Muscle layer of colon (tissue), 2 donors: Measurements from ENCODE around the gene HOXA9.

ENCODE experiments used
- H3K27ac ChIP-seq: one replicate; pipeline ENCODE4 v1.7.0; 2013; ENCODE audit warnings: low read depth, mild to moderate bottlenecking, low read length, moderate library complexity
- H3K27me3 ChIP-seq, 2 donors: one replicate each; pipeline ENCODE4 v1.7.0; 2013; ENCODE audit warnings: low read length in 2 of 2, mild to moderate bottlenecking in 2 of 2; ENCODE audit not compliant: insufficient read depth in 2 of 2, control insufficient read depth in 1 of 2
- H3K36me3 ChIP-seq: one replicate; pipeline ENCODE4 v1.7.0; 2013; ENCODE audit warnings: mild to moderate bottlenecking, low read length; ENCODE audit not compliant: insufficient read depth
- H3K4me1 ChIP-seq: one replicate; pipeline ENCODE4 v1.7.0; 2013; ENCODE audit warnings: mild to moderate bottlenecking, low read length; ENCODE audit not compliant: insufficient read depth
- H3K4me3 ChIP-seq, 2 donors: one replicate each; pipeline ENCODE4 v1.7.0; 2013; ENCODE audit warnings: low read length in 2 of 2, low read depth in 1 of 2, mild to moderate bottlenecking in 1 of 2, moderate library complexity in 1 of 2
- H3K9ac ChIP-seq: one replicate; pipeline ENCODE4 v1.7.0; 2013; ENCODE audit warnings: low read length
- H3K9me3 ChIP-seq: one replicate; pipeline ENCODE4 v1.7.0; 2013; ENCODE audit warnings: mild to moderate bottlenecking, low read length
- donor health status: abdominal sarcoma.
- donor health status: Adenocarcinoma of cecum.

Gene HOXA9

DNA sequence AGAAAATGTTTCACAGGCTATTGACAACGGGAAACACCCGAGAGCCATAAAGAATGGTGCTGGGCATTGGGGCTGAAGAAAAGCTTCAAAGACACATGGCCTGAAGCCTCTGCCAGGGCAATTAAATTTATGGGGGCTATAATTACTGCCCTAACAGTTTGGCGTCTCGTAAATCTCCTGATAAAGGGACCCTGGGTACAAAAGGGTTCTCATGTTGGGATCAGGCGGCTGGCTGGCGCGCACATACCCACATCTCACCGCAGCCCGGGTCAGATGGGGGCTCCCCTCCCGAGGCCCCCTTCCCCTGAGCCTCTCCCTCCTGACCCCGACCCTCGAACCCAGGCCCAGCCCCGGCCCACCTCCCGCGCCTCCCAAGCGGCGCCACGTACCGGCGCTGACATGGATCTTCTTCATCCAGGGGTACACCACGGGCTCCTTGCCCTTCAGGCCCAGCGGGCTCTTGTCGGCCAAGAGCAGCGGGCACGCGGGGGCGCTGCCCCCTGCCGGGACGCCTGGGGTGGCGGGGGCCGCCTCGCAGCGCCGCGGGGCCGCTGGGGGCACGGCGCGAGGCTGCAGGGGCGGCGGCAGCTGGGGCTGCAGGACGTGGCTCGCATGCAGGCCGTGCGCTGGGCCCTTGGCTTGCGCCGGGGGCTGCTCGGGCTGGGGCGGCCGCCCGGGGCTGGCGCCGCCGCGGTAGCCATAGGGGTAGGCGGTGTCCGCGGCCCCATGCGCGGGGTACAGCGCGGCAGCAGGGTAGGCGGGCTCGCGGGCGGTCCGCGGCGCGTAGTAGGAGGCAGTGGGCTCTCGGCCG, 35.4 kb downstream of the HOXA9 start:
- H3K4me1 ChIP-seq: peaks cover 82% of the 10 kb centered on the region
- no peaks in the 10 kb centered on the region for H3K36me3 ChIP-seq
- no peaks in the 10 kb centered on the region for H3K9me3 ChIP-seq
- H3K9ac ChIP-seq: peak overlapping the region; percentile 13
- peak overlapping the region; percentile 67 for H3K27ac ChIP-seq
- no peaks in the 10 kb centered on the region for H3K27me3 ChIP-seq
- H3K4me3 ChIP-seq: peak overlapping the region; percentile 33 to 34

DNA sequence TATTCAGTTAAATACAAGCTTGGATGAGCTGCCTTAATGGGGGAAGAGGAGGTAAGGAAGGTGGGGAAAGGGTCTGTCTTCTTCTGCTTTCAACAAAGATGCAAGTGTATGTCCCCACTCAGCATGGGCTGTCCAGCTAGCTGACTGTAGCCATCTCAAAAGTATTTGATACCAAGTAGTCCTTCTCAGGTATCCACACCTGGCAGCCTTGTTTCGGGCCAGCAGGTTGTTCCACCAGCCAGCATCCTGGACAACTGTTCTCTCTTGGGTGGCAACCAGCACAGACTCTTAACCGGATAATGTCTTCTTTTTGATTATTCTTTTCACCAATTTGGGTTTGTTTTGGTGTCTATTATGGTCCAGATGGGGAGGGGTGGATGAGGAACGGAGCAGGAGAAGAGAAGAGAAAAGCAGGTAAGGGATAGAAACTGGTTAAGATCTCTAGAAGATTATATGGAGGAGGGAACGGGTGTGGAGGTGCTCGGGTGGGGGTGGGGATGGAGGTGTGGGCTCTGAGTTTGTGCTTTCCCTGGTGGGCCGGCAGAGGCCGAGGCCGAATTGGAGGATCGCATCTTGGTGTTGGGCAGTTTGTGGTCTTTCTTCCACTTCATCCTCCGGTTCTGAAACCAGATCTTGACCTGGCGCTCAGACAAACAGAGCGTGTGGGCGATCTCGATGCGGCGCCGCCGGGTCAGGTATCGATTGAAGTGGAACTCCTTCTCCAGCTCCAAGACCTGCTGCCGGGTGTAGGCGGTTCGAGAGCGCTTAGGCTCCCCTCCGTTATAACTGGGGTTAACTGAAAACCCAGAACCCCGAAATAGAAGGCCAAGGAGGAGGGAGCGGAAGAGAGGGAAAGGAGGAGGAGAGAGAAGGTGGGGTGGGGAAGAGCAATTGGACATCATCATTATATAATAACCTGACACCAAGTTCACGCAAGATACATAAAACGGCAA, 36.3 kb downstream of the HOXA9 start:
- peak overlapping the region; percentile 61 for H3K27ac ChIP-seq
- peaks cover 80% of the 10 kb centered on the region for H3K4me1 ChIP-seq
- H3K27me3 ChIP-seq: no peaks in the 10 kb centered on the region
- peak overlapping the region; percentile 13 for H3K9ac ChIP-seq
- peak overlapping the region; percentile 33 to 34 for H3K4me3 ChIP-seq
- peaks cover 4% of the 10 kb centered on the region for H3K36me3 ChIP-seq
- no peaks in the 10 kb centered on the region for H3K9me3 ChIP-seq

DNA sequence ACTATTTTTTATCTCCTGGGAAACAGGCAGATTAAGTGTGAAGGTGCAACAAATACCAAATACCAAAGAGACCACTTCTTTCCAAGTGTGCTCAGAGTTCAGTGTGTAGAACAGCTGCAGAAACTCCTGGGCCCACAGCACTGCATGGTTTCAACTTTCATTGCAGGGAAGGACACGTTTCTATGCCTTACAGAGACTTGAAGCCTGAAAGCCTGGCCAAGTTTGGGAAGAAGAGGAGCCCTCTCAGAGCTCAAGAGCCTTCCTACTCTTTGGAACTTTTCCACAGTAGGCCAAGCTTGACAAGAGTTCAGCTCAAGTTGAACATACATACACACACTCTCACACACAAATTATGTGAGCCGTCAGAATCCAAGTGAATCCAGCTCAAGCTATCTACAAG, 37.3 kb downstream of the HOXA9 start:
- H3K9me3 ChIP-seq: no peaks in the 10 kb centered on the region
- no peak overlapping the region for H3K9ac ChIP-seq
- H3K4me3 ChIP-seq: no peak overlapping the region
- peaks cover 74% of the 10 kb centered on the region for H3K4me1 ChIP-seq
- no peaks in the 10 kb centered on the region for H3K27me3 ChIP-seq
- peaks cover 4% of the 10 kb centered on the region for H3K36me3 ChIP-seq
- H3K27ac ChIP-seq: peak overlapping the region; percentile 51

DNA sequence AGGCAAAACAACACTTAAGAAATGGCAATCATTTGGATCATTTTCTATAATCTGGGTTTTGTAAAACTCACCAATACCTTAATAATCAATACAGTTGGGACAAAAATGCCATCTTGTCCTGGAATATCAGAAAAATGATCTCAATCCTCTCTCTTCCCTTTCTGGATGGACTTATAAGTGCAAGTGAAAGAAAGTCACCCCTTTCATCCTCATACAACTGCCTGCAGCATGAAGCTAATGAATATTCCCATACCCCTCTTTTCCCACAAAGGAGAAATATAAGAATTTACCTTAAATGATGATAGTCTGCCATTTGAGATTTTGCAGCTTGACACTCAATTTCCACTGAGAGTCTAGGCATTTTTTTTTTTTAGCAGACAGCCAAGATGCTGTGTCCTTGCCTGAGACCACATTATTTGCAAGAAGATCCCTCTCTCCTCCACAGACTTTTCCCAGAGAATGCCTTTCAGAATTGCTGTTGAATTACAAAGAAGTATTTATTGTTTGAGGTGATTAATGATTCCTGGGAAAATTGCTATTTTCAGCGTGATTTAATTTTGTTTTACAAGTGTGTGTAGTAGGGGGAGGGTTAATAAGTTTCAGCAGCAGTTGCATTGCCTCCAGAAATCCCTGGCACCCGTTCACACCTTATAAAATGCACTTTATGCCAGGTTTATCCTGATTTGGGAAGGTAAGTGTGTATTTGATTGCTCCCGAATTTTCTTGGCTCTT, 38.6 kb downstream of the HOXA9 start:
- no peak overlapping the region for H3K4me3 ChIP-seq
- H3K9me3 ChIP-seq: no peaks in the 10 kb centered on the region
- H3K4me1 ChIP-seq: peaks cover 64% of the 10 kb centered on the region
- H3K27me3 ChIP-seq: no peaks in the 10 kb centered on the region
- H3K9ac ChIP-seq: no peak overlapping the region
- H3K36me3 ChIP-seq: peaks cover 4% of the 10 kb centered on the region
- no peak overlapping the region for H3K27ac ChIP-seq

DNA sequence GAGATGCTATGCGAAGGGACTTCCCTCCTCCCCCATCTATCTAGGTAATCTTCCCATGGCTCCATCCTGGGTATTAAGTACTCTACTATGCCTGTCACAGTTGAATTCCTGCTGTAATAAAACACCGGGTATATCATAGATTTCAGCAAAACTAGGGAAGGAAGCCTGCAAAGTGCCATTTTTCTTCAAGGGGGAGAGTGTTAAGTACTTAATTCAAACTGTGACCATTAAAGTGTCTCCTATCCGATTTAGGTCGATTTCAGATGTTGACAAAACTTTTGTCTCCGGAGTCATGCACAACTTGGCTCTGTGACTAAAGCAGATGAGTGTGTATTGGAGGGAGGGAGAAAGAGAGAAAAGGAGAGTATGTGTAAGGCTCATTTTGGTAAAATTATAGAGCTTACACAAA, 39.3 kb downstream of the HOXA9 start:
- no peaks in the 10 kb centered on the region for H3K9me3 ChIP-seq
- no peak overlapping the region for H3K4me3 ChIP-seq
- H3K27ac ChIP-seq: peak overlapping the region; percentile 14
- peaks cover 4% of the 10 kb centered on the region for H3K36me3 ChIP-seq
- peaks cover 63% of the 10 kb centered on the region for H3K4me1 ChIP-seq
- no peak overlapping the region for H3K9ac ChIP-seq
- no peaks in the 10 kb centered on the region for H3K27me3 ChIP-seq

DNA sequence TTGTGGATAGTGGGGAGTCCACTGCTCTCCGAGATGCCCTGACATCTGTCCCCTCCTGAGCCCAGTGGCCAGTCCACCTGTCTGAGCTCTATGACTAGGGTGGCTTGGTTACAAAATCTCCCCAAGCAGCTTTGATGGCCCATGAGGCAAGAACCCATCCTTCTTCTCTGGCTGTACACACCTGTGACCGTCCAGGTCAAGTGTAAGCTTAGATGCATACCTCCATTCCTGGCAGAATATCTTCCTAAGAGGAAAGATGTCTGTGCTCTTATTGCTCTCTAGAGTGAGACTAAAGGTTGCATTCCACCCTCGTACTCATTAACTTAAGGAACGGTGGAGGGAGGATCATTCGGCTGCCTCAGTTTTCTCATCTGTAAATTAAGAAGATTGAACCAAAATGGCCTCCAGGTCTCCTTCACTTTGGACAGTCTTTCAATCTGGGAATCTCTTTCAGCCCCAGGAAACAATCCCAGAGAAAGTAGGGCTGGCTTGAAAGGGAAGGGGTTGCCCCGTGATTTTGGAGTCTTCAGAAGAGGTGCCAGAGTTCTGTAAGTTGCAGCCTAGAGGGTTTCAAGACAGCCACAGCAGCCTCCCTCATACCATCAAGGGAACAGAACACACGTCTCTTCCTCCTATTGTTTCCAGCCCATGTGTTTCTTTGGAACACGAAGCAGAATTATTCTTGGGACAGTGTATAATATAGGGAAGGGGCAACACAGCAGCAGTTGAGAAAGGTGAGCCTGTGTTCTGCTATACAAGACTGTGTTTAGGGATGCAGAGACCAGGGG, 40.2 kb downstream of the HOXA9 start:
- H3K9me3 ChIP-seq: no peaks in the 10 kb centered on the region
- H3K4me3 ChIP-seq: no peak overlapping the region
- no peaks in the 10 kb centered on the region for H3K27me3 ChIP-seq
- H3K27ac ChIP-seq: peak overlapping the region; percentile 61
- peaks cover 72% of the 10 kb centered on the region for H3K4me1 ChIP-seq
- peaks cover 4% of the 10 kb centered on the region for H3K36me3 ChIP-seq
- H3K9ac ChIP-seq: no peak overlapping the region

DNA sequence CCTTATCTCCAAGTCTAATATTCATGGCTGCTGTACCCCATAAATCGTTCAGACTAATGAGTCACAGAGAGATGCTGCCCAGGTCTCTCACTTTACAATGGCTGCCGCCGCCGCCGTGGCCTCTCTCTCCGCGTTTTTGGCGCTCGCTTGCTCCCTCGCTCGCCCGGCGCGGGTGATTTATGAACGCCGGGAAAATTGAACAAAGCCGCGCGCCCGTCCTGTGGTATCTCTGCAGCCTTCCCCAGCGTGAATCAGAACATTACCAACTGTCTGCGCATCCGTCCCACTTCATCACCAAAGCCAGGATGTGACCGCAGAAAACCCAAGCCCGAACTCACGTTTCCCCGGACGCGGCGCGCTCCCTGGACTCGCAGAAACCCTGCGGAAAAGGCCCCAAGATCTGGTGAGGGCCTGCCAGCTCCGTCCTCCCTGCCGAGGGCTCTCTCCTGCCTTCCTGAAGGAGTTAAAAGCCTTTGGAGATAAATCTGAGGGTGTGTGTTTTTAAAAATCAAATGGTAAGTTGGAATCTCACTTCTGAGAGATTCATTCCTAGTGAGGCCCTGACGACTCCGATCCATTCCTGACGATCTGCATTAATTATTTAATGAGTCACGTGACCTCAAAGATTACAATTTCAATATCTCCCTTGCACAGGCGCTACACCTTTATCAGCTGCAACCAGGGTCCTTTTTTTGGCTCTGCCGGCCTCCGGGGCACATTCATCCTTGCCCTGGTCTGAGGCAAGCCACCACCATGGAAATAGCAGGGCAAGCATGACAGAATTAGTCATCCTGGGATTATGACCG, 41.0 kb downstream of the HOXA9 start:
- H3K9ac ChIP-seq: no peak overlapping the region
- H3K4me1 ChIP-seq: peaks cover 73% of the 10 kb centered on the region
- peaks cover 8% of the 10 kb centered on the region for H3K36me3 ChIP-seq
- no peaks in the 10 kb centered on the region for H3K27me3 ChIP-seq
- H3K27ac ChIP-seq: peak overlapping the region; percentile 61
- peak overlapping the region in 1 of 2 donors; percentile 33 for H3K4me3 ChIP-seq
- H3K9me3 ChIP-seq: no peaks in the 10 kb centered on the region

DNA sequence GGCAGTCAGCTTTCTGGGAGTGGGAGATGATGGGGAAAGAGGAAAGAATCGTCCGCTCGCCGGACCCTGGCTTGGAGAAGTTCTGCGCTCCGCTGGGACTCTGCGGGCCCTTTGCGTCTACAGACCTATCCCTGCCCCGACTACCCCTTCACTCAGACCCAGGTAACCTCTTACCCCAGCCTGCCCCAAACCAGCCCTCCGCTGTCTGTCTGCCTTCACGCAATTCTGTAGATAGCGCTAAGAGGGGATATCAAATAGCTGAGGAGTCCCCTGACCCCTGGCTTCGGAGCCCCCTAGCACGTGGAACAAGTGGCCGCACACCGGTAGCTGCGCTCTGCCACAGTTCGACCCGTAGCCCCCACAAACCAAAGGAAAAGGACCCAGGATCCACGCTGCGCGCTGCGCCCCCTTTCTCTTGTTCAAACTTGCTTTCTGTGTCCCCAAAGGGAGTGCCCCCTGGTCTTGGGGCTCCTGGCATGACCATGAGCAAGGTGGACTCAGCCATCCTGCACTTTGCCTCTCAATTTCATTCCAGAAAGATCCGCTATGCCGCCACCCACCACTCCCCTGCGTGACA, 41.8 kb downstream of the HOXA9 start:
- Histone ChIP-seq H3K4me1 (peaks cover 70% of the 10 kb centered on the region), H3K27me3 (no peaks in the 10 kb centered on the region), H3K9ac (no peak overlapping the region), H3K9me3 (no peaks in the 10 kb centered on the region), H3K27ac (peak overlapping the region; percentile 53), H3K4me3 (peak overlapping the region in 1 of 2 donors; percentile 33), H3K36me3 (peaks cover 10% of the 10 kb centered on the region)

DNA sequence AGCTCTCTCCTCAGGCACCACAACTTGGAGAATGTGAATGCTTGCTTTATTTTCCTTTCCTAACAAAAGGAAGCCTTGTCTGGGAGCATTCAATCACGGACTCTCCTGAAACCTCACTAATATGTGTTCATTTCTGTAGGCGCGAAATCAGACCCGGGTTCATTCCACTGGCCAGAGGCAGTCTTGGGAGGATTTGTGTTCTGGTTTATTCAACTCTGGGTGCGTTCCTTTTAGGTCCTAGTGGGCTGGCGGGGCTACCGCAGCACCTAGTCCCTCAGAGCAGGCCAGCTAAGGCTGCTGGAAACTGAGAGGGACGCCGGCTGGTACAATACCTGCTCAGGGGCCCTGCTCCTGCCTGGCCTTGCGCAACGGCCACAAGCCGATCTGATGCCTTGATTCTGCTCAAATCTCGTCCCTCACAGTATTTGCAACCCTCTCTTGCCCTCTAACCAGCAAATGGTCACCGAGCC, 42.3 kb downstream of the HOXA9 start:
- H3K9me3 ChIP-seq: no peaks in the 10 kb centered on the region
- no peaks in the 10 kb centered on the region for H3K27me3 ChIP-seq
- peak overlapping the region in 1 of 2 donors; percentile 8 for H3K4me3 ChIP-seq
- H3K36me3 ChIP-seq: peaks cover 10% of the 10 kb centered on the region
- no peak overlapping the region for H3K9ac ChIP-seq
- H3K27ac ChIP-seq: peak overlapping the region; percentile 53
- H3K4me1 ChIP-seq: peaks cover 69% of the 10 kb centered on the region
